ENCODE results near the gene COX6B2. TPM values are rescaled to one million over a fixed set of nuclear protein-coding genes. Genes with fewer than 3 reads are reported as not detected.

Gene COX6B2
- total RNA-seq, 2 donors from 2014 or later = 0.75 to 0.84 TPM

DNA sequence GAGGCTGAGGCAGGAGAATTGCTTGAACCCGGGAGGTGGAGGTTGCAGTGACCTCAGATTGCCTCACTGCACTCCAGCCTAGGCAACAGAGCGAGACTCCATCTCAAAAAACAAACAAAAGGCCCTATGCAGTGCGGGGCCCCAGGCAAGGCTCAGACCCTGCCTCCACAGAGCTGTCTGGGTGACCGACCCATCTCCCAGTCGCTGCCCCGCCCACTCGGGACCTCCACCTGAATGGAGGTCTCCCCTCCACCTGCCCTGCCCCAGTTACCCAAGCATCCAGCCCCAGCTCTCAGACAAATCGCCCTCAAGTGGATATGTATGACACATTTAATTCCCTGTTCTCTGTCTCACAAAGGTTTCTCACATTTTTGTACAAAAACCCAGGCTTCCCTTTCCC, 10.7 kb upstream of the COX6B2 start:
- Histone ChIP-seq H3K27ac (ENCODE audit: low read depth, low read length) (no peak overlapping the region), H3K9me3 (ENCODE audit: control insufficient read depth, low read length) (no peaks in the 10 kb centered on the region), H3K4me1 (ENCODE audit: control insufficient read depth, insufficient read depth, low read length) (no peaks in the 10 kb centered on the region), H3K27me3 (ENCODE audit: control insufficient read depth, insufficient read depth, low read length, poor library complexity, severe bottlenecking) (peaks cover 23% of the 10 kb centered on the region), H3K4me3 (ENCODE audit: low read length) (no peak overlapping the region), H3K36me3 (ENCODE audit: control insufficient read depth, insufficient read depth, low read length) (no peaks in the 10 kb centered on the region), H3K9ac (ENCODE audit: extremely low read depth, low read length, poor library complexity, severe bottlenecking) (no peak overlapping the region)
- peaks cover 39% of the 10 kb centered on the region for H3K27me3 Mint-ChIP-seq (ENCODE audit: insufficient read depth)
- TF ChIP-seq, protein P1, sequence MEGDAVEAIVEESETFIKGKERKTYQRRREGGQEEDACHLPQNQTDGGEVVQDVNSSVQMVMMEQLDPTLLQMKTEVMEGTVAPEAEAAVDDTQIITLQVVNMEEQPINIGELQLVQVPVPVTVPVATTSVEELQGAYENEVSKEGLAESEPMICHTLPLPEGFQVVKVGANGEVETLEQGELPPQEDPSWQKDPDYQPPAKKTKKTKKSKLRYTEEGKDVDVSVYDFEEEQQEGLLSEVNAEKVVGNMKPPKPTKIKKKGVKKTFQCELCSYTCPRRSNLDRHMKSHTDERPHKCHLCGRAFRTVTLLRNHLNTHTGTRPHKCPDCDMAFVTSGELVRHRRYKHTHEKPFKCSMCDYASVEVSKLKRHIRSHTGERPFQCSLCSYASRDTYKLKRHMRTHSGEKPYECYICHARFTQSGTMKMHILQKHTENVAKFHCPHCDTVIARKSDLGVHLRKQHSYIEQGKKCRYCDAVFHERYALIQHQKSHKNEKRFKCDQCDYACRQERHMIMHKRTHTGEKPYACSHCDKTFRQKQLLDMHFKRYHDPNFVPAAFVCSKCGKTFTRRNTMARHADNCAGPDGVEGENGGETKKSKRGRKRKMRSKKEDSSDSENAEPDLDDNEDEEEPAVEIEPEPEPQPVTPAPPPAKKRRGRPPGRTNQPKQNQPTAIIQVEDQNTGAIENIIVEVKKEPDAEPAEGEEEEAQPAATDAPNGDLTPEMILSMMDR (conservative IDR thresholded peaks at IDR 0.05) = no peak
- no peaks in the 10 kb centered on the region for H3K9me3 Mint-ChIP-seq
- DNase-seq = no peak
- H3K4me3 Mint-ChIP-seq = no peak overlapping the region
- no peaks in the 10 kb centered on the region for H3K36me3 Mint-ChIP-seq (ENCODE audit: low read depth)
- no peaks in the 10 kb centered on the region for H3K4me1 Mint-ChIP-seq
- no peak overlapping the region for H3K27ac Mint-ChIP-seq
- 79 to 82% methylated on average over 7 to 8 of the region's 8 CpGs for WGBS, 2 experiments (ENCODE audit: insufficient coverage in 1 of 2, insufficient read length in 1 of 2)

DNA sequence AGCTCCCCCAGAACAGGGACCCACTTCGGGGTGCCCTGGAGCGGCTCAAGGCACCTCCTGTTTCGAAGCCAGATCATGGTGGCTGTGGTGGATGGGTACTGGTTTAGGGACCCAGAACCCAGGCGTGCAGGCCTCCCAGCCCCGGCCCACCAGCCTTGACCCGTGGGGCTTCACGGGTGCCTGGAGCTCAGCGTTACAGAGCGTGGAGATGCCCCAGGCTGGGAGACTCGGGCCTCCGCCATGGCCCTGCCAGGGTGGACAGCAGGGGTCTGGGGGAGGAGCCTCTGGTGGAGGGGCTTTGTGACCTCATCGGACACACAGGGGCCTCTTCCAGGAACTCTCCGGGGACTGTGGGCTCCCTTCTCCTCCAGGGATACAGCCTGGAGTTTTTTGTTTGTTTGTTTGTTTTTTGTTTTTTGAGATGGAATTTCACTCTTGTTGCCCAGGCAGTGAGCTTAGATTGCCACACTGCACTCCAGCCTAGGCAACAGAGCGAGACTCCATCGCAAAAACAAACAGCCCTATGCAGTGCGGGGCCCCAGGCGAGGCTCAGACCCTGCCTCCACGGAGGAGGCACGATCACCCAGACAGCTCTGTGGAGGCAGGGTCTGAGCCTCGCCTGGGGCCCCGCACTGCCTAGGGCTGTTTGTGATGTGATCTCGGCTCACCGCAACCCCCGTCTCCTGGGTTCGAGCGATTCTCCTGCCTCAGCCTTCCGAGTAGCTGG, 8.6 kb upstream of the COX6B2 start, which contains the start of gene GARIN5B:
TSS of gene GARIN5B (minus strand) at position 271 of the 727 bp plus-strand sequence. CDS start at position 77, 194 bp downstream.
- Histone ChIP-seq H3K4me3 (ENCODE audit: low read length) (no peak within 1 kb of the TSS), H3K9ac (ENCODE audit: extremely low read depth, low read length, poor library complexity, severe bottlenecking) (no peak within 1 kb of the TSS), H3K4me1 (ENCODE audit: control insufficient read depth, insufficient read depth, low read length) (no peaks in the 10 kb centered on the region), H3K27ac (ENCODE audit: low read depth, low read length) (no peak within 1 kb of the TSS), H3K36me3 (ENCODE audit: control insufficient read depth, insufficient read depth, low read length) (no peaks in the 10 kb centered on the region), H3K27me3 (ENCODE audit: control insufficient read depth, insufficient read depth, low read length, poor library complexity, severe bottlenecking) (peaks cover 5% of the 10 kb centered on the region), H3K9me3 (ENCODE audit: control insufficient read depth, low read length) (no peaks in the 10 kb centered on the region)
- no peaks in the 10 kb centered on the region for H3K4me1 Mint-ChIP-seq
- TF ChIP-seq, protein P1 (conservative IDR thresholded peaks at IDR 0.05) = no peak
- H3K27me3 Mint-ChIP-seq (ENCODE audit: insufficient read depth) = peaks cover 39% of the 10 kb centered on the region
- 73 to 88% methylated on average over 14 to 27 of the region's 27 CpGs for WGBS, 2 experiments (ENCODE audit: insufficient coverage in 1 of 2, insufficient read length in 1 of 2)
- no peak for DNase-seq
- no peak within 1 kb of the TSS for H3K4me3 Mint-ChIP-seq
- no peaks in the 10 kb centered on the region for H3K9me3 Mint-ChIP-seq
- H3K27ac Mint-ChIP-seq = no peak within 1 kb of the TSS
- no peaks in the 10 kb centered on the region for H3K36me3 Mint-ChIP-seq (ENCODE audit: low read depth)

DNA sequence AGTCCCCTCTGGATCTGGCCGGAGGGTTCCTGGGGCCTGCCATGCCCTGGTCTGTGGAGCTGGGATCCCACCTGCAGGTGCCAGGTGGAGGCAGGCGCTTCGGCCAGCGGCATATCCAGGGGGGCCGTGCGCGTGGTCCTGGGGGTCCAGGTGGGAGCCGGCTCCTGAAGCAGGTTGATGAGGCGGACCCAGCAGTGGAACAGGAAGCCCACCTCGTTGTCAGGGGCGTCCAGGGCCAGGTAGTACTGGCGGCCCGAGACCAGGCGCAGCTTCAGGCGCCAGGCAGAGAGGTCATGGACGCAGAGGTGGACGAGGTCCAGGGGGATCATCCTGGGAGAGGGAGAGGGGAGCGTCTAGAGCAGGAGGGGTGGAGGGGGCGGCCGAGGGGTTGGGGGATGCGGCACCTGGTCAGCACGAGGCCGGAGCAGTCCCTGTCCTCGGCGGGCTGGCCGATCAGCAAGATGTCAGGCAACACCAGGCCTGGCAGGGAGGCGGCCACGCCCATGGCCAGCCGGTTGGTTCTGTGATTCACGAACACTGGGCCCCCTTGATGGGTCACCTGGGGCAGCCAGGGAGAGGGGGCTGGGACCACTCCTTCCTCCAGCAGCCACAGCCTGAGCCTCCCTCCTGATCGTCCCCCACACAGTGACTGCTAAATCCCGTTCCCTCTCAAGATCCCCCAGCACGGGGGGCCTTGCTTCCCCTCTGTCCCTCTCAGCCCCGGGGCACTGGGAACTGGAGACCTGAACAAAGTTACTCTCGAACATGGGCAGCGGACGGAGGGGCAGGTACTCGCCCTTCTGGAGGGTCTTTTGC, 7.9 kb upstream of the COX6B2 start:
- no peak for DNase-seq
- H3K4me1 ChIP-seq (ENCODE audit: control insufficient read depth, insufficient read depth, low read length) = no peaks in the 10 kb centered on the region

More for the DNA sequence above, 7.9 kb upstream of the COX6B2 start:
- 87% methylated on average over 24 to 38 of the region's 38 CpGs for WGBS, 2 experiments (ENCODE audit: insufficient coverage in 1 of 2, insufficient read length in 1 of 2)
- Histone ChIP-seq H3K9me3 (ENCODE audit: control insufficient read depth, low read length) (no peaks in the 10 kb centered on the region), H3K27me3 (ENCODE audit: control insufficient read depth, insufficient read depth, low read length, poor library complexity, severe bottlenecking) (peaks cover 2% of the 10 kb centered on the region), H3K9ac (ENCODE audit: extremely low read depth, low read length, poor library complexity, severe bottlenecking) (no peak overlapping the region), H3K27ac (ENCODE audit: low read depth, low read length) (no peak overlapping the region), H3K36me3 (ENCODE audit: control insufficient read depth, insufficient read depth, low read length) (no peaks in the 10 kb centered on the region), H3K4me3 (ENCODE audit: low read length) (no peak overlapping the region)
- Mint-ChIP-seq H3K36me3 (ENCODE audit: low read depth) (no peaks in the 10 kb centered on the region), H3K4me1 (no peaks in the 10 kb centered on the region), H3K9me3 (no peaks in the 10 kb centered on the region), H3K27ac (no peak overlapping the region), H3K27me3 (ENCODE audit: insufficient read depth) (peaks cover 39% of the 10 kb centered on the region), H3K4me3 (no peak overlapping the region)
- TF ChIP-seq, protein P1 (conservative IDR thresholded peaks at IDR 0.05) = no peak
